Keratinocyte (primary cell): ENCODE measurements around the gene SOHLH1. TPM values are rescaled to one million over a fixed set of nuclear protein-coding genes. Genes with fewer than 3 reads are reported as not detected.

Experiments
- DNase-seq: peaks from one replicate; pipeline ENCODE4 v3.0.0-alpha.2; 2011; ENCODE audit warnings: low read depth, missing footprints, low spot score
- FAIRE-seq: peaks from 2 replicates; lab custom pipeline; 2011; peaks lifted over from hg19 to GRCh38; lab: Jason Lieb, UNC
- H2AFZ ChIP-seq: 2 replicates; pipeline ENCODE4 v1.6.0; 2012; ENCODE audit warnings: low read length, control low read depth, inconsistent platforms; ENCODE audit not compliant: control insufficient read depth
- H3K27ac ChIP-seq: 2 replicates; pipeline ENCODE4 v1.5.1; 2011; ENCODE audit warnings: low read length; ENCODE audit not compliant: control insufficient read depth, insufficient read depth
- H3K27me3 ChIP-seq: 3 replicates; pipeline ENCODE4 v1.6.0; 2011; ENCODE audit warnings: low read length; ENCODE audit not compliant: control insufficient read depth, insufficient read depth; ENCODE audit errors: extremely low read depth
- H3K36me3 ChIP-seq, 2 experiments: 2 replicates in 1 of 2; 3 replicates in 1 of 2; pipeline ENCODE4 v1.5.1; 2011; ENCODE audit warnings: low read length in 2 of 2, mild to moderate bottlenecking in 1 of 2; ENCODE audit not compliant: control insufficient read depth in 2 of 2, insufficient read depth in 2 of 2; ENCODE audit errors: extremely low read depth in 1 of 2
- H3K4me1 ChIP-seq: 3 replicates; pipeline ENCODE4 v1.5.1; 2011; ENCODE audit warnings: low read length; ENCODE audit not compliant: control insufficient read depth, insufficient read depth; ENCODE audit errors: extremely low read depth
- H3K4me2 ChIP-seq: 3 replicates; pipeline ENCODE4 v1.6.0; 2011; ENCODE audit warnings: low read depth, low read length; ENCODE audit not compliant: control insufficient read depth, insufficient read depth; ENCODE audit errors: extremely low read depth
- H3K4me3 ChIP-seq, 3 experiments: fragments of 200-600 bp in 1 of 3; sonication (generic) in 1 of 3; 2 replicates in 2 of 3; 3 replicates in 1 of 3; pipeline ENCODE4 v1.5.1; 2011 to 2016; ENCODE audit warnings: low read length in 3 of 3, mild to moderate bottlenecking in 3 of 3, control low read depth in 2 of 3, inconsistent platforms in 1 of 3, low read depth in 1 of 3, mixed read lengths in 1 of 3, mixed run types in 1 of 3, moderate library complexity in 1 of 3; ENCODE audit not compliant: control insufficient read depth in 2 of 3, insufficient read depth in 2 of 3; ENCODE audit errors: extremely low read depth in 1 of 3
- H3K79me2 ChIP-seq: 2 replicates; pipeline ENCODE4 v1.6.0; 2012; ENCODE audit warnings: low read length; ENCODE audit not compliant: control insufficient read depth, insufficient read depth
- H3K9ac ChIP-seq: 3 replicates; pipeline ENCODE4 v1.6.0; 2011; ENCODE audit warnings: low read length; ENCODE audit not compliant: control insufficient read depth, insufficient read depth; ENCODE audit errors: extremely low read depth
- H3K9me1 ChIP-seq: 3 replicates; pipeline ENCODE4 v1.6.0; 2011; ENCODE audit warnings: low read length; ENCODE audit not compliant: control insufficient read depth, insufficient read depth; ENCODE audit errors: extremely low read depth
- H3K9me3 ChIP-seq: 2 replicates; pipeline ENCODE4 v1.5.1; 2012; ENCODE audit warnings: low read depth, low read length; ENCODE audit not compliant: control insufficient read depth
- H4K20me1 ChIP-seq: 3 replicates; pipeline ENCODE4 v1.6.0; 2011; ENCODE audit warnings: low read length; ENCODE audit not compliant: control insufficient read depth, insufficient read depth; ENCODE audit errors: extremely low read depth
- EZH2 ChIP-seq: IDR thresholded peaks from one replicate; pipeline ENCODE4 v1.6.1; 2012; ENCODE audit warnings: inconsistent platforms, mild to moderate bottlenecking, low read length, moderate library complexity
- dilution Hi-C: fragments of 300-500 bp; cut with MboI; formaldehyde crosslinking; loops from one replicate; pipeline ENCODE4 v1.7.0; 2020; ENCODE audit warnings: low sequenced_read_pairs; ENCODE audit not compliant: extremely low pct_ligation_motif_present
- polyA plus RNA-seq, 5 experiments: library from polyadenylated mRNA; depleted of rRNA in 3 of 5; stranded (reverse) in 3 of 5; stranded (forward) in 1 of 5; unstranded in 1 of 5; fragments of >200 nt; gene quantifications; 1 replicate in 1 of 5; 2 replicates in 3 of 5; 3 replicates in 1 of 5; pipeline versions ENCODE4 v1.2.1 to v1.2.3, GENCODE V29; 2011 to 2012; ENCODE audit warnings: missing spikeins in 2 of 5, low read depth in 1 of 5, low replicate concordance in 1 of 5
- TF ChIP-seq, protein P1 (sequence below), 3 experiments: IDR thresholded peaks in 1 of 3; conservative IDR thresholded peaks in 1 of 3; optimal IDR thresholded peaks in 1 of 3; 2 replicates in 2 of 3; 3 replicates in 1 of 3; pipeline versions ENCODE3 to v1.5.1; 2011; ENCODE audit warnings: low read length in 3 of 3, mild to moderate bottlenecking in 3 of 3, moderate library complexity in 2 of 3, control low read depth in 1 of 3, inconsistent platforms in 1 of 3; ENCODE audit not compliant: insufficient read depth in 2 of 3; ENCODE audit errors: extremely low read depth in 1 of 3

SOHLH1 gene
- polyA plus RNA-seq, 1 donor (not counting 4 experiments of a cell fraction or from before 2014, with no cell fraction given): not detected

DNA sequence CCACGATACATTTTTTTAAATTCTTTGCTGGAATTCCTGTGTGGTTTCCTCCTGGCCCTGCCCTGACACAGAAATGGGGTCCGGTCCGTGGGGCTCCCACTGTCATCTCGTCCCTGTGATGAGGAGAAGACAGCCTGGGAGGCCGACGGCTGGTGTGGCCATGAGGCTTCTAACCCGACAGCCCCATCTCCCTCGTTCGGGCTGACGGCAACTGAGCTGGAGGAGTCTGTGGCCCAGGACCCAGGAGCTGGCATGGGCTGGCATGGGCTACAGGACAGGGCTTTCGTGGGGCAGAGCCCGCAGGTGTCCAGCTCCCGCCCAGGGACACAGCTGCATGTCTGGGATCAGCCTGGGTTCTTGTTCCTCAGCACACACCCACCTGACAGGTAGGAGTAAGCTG is 22.4 kb downstream of the SOHLH1 start:
- Histone ChIP-seq H3K4me1 (no peaks in the 10 kb centered on the region), H3K9me3 (no peaks in the 10 kb centered on the region), H3K27ac (no peak overlapping the region), H3K4me2 (no peak overlapping the region), H3K27me3 (no peaks in the 10 kb centered on the region), H3K9me1 (no peaks in the 10 kb centered on the region), H3K4me3 (no peak overlapping the region), H2AFZ (no peak overlapping the region), H3K9ac (no peak overlapping the region), H4K20me1 (no peaks in the 10 kb centered on the region), H3K36me3 (no peaks in the 10 kb centered on the region), H3K79me2 (no peaks in the 10 kb centered on the region)
- dilution Hi-C loops: no loop called here
- FAIRE-seq (no peak), DNase-seq (no peak)
- TF ChIP-seq, protein P1, sequence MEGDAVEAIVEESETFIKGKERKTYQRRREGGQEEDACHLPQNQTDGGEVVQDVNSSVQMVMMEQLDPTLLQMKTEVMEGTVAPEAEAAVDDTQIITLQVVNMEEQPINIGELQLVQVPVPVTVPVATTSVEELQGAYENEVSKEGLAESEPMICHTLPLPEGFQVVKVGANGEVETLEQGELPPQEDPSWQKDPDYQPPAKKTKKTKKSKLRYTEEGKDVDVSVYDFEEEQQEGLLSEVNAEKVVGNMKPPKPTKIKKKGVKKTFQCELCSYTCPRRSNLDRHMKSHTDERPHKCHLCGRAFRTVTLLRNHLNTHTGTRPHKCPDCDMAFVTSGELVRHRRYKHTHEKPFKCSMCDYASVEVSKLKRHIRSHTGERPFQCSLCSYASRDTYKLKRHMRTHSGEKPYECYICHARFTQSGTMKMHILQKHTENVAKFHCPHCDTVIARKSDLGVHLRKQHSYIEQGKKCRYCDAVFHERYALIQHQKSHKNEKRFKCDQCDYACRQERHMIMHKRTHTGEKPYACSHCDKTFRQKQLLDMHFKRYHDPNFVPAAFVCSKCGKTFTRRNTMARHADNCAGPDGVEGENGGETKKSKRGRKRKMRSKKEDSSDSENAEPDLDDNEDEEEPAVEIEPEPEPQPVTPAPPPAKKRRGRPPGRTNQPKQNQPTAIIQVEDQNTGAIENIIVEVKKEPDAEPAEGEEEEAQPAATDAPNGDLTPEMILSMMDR (optimal IDR thresholded peaks at IDR 0.05 in 1 of 3, IDR thresholded peaks at IDR 0.05 in 1 of 3, conservative IDR thresholded peaks at IDR 0.05 in 1 of 3; ENCODE audit: extremely low read depth in 1 of 3, insufficient read depth in 2 of 3, low read length in 3 of 3): no peak
- no peak for TF ChIP-seq EZH2

DNA sequence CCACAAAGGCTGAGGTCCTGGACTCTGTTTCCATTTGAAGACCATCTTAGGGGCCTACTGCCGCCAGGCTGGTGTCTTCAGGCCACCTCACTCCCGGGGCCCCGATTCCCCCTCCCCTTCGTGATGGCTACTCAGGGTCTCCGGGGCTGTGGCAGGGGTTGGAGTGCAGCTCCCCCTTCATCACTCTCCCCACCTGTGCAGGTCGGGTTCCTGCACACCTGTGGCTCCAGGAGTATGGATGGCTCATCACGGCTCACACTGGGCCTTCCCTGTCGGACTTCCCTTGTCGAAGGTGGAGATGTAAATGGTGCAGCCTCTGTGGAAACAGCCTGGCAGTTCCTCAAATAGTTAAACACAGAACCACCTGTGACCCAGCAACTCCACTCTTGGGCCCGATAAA is 24.3 kb downstream of the SOHLH1 start:
- FAIRE-seq (no peak), DNase-seq (no peak)
- no peak overlapping the region for H3K4me2 ChIP-seq
- no peaks in the 10 kb centered on the region for H3K9me1 ChIP-seq
- TF ChIP-seq EZH2: no peak
- TF ChIP-seq, protein P1 (optimal IDR thresholded peaks at IDR 0.05 in 1 of 3, IDR thresholded peaks at IDR 0.05 in 1 of 3, conservative IDR thresholded peaks at IDR 0.05 in 1 of 3; ENCODE audit: extremely low read depth in 1 of 3, insufficient read depth in 2 of 3, low read length in 3 of 3): no peak
- H3K9me3 ChIP-seq: no peaks in the 10 kb centered on the region
- H4K20me1 ChIP-seq: no peaks in the 10 kb centered on the region
- H3K4me1 ChIP-seq: no peaks in the 10 kb centered on the region
- no peaks in the 10 kb centered on the region for H3K27me3 ChIP-seq
- H3K9ac ChIP-seq: no peak overlapping the region
- no peak overlapping the region for H2AFZ ChIP-seq
- H3K27ac ChIP-seq: no peak overlapping the region
- dilution Hi-C loops: no loop called here
- H3K79me2 ChIP-seq: no peaks in the 10 kb centered on the region
- no peaks in the 10 kb centered on the region for H3K36me3 ChIP-seq
- H3K4me3 ChIP-seq: no peak overlapping the region
